Measurements from ENCODE around the gene PUS7.

DNA sequence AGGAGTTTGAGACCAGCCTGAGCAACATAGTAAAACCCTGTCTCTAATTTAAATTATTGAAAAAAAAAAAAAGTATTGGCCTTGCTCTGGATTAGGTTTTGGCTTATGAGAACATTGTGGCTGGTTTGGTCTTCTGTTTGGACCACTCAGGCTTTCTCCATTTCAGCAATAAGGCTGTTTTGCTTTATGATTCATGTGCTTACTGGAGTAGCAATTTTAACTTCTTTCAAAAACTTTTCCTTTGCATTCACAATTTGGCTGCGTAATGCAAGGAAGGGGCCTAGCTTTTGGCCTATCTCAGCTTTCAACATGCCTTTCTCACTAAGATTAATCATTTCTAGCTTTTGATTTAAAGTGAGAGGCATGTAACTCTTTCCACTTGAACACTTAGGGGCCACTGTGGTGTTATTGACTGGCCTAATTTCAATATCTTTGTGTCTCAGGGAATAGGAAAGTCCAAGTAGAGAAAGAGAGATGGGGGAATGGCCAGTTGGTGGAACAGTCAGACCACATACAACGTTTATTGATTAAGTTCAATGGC lies 95.4 kb downstream of the PUS7 start:
- TF ChIP-seq, protein P1, sequence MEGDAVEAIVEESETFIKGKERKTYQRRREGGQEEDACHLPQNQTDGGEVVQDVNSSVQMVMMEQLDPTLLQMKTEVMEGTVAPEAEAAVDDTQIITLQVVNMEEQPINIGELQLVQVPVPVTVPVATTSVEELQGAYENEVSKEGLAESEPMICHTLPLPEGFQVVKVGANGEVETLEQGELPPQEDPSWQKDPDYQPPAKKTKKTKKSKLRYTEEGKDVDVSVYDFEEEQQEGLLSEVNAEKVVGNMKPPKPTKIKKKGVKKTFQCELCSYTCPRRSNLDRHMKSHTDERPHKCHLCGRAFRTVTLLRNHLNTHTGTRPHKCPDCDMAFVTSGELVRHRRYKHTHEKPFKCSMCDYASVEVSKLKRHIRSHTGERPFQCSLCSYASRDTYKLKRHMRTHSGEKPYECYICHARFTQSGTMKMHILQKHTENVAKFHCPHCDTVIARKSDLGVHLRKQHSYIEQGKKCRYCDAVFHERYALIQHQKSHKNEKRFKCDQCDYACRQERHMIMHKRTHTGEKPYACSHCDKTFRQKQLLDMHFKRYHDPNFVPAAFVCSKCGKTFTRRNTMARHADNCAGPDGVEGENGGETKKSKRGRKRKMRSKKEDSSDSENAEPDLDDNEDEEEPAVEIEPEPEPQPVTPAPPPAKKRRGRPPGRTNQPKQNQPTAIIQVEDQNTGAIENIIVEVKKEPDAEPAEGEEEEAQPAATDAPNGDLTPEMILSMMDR (IDR thresholded peaks at IDR 0.05): no peak
- no peak for TF ChIP-seq POLR2A (IDR thresholded peaks at IDR 0.05)
